ENCODE measurements around the gene FHAD1.
"Not testable (repeated sequence)": the region's sequence is repeated elsewhere in the genome, so short reads cannot be mapped to it uniquely, and the experiment has no call there.

DNA sequence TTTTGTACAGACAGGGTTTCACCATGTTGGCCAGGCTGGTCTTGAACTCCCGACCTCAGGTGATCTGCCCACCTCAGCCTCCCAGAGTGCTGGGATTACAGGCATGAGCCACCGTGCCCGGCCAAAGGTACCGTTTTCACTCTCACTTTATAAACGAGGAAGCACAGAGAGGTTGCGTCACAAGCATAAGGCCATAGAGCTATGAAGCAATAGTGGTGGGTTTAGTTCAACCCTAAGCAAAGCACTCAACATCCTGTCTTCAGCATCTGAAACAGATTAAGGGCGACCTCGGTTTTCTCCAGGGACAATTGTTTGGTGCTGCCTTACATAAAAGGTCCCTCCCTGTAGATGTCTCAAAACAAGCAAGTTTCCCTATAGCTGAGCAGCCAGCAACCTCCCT lies 187.7 kb downstream of the FHAD1 start:
- not testable (repeated sequence) for TF ChIP-seq SIN3A (IDR thresholded peaks at IDR 0.05; ENCODE audit: low read depth); EZH2phosphoT487 (IDR thresholded peaks at IDR 0.05; ENCODE audit: borderline replicate concordance)
- TF ChIP-seq, protein P1, sequence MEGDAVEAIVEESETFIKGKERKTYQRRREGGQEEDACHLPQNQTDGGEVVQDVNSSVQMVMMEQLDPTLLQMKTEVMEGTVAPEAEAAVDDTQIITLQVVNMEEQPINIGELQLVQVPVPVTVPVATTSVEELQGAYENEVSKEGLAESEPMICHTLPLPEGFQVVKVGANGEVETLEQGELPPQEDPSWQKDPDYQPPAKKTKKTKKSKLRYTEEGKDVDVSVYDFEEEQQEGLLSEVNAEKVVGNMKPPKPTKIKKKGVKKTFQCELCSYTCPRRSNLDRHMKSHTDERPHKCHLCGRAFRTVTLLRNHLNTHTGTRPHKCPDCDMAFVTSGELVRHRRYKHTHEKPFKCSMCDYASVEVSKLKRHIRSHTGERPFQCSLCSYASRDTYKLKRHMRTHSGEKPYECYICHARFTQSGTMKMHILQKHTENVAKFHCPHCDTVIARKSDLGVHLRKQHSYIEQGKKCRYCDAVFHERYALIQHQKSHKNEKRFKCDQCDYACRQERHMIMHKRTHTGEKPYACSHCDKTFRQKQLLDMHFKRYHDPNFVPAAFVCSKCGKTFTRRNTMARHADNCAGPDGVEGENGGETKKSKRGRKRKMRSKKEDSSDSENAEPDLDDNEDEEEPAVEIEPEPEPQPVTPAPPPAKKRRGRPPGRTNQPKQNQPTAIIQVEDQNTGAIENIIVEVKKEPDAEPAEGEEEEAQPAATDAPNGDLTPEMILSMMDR (IDR thresholded peaks at IDR 0.05 in 2 of 3, conservative IDR thresholded peaks at IDR 0.05 in 1 of 3; ENCODE audit: borderline replicate concordance in 1 of 3, insufficient read depth in 1 of 3, low read depth in 2 of 3, low read length in 2 of 3) = not testable (repeated sequence)
- TF ChIP-seq, protein P2, sequence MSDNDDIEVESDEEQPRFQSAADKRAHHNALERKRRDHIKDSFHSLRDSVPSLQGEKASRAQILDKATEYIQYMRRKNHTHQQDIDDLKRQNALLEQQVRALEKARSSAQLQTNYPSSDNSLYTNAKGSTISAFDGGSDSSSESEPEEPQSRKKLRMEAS (IDR thresholded peaks at IDR 0.05) = not testable (repeated sequence)

All from HCT116 (cell line).